GM18526 (cell line): ENCODE results near the gene ZNF445.

Experiments
- POLR2A ChIP-seq: IDR thresholded peaks from 3 replicates; pipeline ENCODE4 v1.6.1; 2011; ENCODE audit not compliant: insufficient read length; ENCODE audit errors: extremely low read depth

ZNF445 gene

GRCh38 chr3:44477312-44478030 lies at the start of gene ZNF445:
TSS of gene ZNF445 (minus strand) at chr3:44477670. CDS start at chr3:44455549, 22,121 bp downstream.
- TF ChIP-seq POLR2A: peak; percentile 74

GRCh38 chr3:44525060-44525459 lies 47.6 kb upstream of the ZNF445 start:
- TF ChIP-seq POLR2A: no peak

DNA sequence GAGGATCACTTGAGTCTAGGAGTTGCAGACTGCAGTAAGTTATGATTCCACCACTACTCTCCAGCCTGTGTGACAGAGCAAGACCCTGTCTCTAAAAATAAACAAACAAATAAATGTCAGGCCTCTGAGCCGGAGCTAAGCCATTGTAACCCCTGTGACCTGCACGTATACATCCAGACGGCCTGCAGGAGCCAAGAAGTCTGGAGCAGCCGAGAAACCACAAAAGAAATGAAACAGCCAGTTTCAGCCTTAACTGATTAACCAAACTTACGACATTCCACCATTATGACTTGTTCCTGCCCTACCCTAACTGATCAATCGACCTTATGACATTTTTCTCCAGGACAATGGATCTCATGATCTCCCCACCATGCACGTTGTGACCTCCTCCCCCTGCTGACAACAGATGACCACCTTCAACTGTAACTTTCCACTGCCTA lies 45.0 kb upstream of the ZNF445 start:
- TF ChIP-seq POLR2A: no peak

DNA sequence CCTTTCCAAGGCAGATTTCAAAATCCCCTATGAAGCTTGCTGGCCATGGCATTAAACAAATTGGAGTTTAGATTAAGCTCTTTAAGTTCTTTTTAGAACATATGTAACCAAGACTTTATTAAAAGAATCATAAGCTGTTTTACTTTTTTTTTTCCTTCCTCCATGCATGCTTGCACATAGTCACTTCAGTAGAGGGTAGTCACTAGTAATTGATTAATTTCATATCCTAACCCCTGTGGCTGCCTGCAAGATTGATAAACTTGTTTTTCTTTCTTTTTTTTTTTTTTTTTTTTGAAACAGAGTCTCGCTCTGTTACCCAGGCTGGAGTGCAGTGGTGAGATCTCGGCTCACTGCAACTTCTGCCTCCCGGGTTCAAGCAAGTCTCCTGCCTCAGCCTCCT lies 44.3 kb upstream of the ZNF445 start:
- no peak for TF ChIP-seq POLR2A

DNA sequence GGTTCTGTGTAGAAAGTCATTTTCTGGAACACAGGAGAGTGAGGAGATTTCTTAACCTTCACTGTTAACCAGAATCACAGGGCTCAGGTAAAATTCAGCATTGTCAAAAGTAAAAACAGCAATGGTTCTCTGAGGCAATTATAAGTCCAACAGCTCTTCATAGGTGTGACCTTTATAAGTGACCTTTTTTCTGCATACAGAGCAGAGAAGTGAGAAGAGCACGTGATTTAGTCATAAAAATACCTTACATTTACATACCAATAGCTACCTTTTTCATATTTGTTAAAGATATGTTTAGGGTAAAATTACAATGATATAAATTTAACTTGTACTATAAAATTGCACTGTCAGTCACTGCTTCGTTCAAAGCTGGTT lies 41.3 kb upstream of the ZNF445 start:
- no peak for TF ChIP-seq POLR2A

GRCh38 chr3:44516230-44516629 lies 38.8 kb upstream of the ZNF445 start:
- TF ChIP-seq POLR2A: no peak

- TF ChIP-seq POLR2A: no peak
Observed at GRCh38 chr3:44513513-44513912, 36.0 kb upstream of the ZNF445 start.

DNA sequence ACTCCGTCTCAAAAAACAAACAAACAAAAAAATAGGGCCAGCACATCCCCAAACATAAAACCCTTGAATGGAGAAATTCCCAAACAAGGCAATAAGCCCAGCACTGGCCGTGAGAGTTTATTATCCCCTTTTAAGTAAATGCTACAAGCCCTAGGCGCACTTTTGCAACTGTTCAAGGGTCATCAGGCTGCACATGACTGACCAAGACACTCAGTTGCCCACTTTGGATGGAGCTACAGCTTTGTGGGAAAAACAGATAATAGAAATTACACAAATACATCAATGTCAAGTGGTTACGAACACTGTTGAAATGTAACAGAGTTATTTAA lies 33.7 kb upstream of the ZNF445 start:
- TF ChIP-seq POLR2A: no peak

- no peak for TF ChIP-seq POLR2A
Observed at GRCh38 chr3:44510000-44510368, 32.5 kb upstream of the ZNF445 start.

DNA sequence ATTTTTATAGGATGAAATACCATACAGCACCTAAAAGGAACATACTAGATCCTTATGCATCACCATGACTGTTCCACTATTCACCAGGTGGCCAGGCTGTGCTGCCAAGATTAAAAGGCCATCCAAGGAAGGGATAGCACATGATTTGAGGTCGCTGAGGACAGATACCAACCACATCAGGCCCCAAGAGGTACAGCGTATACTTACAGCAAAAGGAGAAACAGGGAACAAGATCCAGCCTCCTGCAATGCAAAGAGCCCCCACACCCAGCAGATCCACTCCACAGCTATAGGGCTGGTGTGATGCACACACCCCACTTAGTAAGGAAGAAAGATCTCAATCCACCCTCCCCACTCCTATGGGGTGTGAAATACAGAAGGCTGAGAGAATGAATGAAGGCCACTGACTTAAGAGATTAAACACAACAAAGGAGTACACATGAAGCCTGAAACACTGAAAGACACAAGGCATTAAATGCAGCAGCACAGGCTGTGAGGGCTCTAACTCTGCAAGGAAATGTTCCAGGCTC lies 32.0 kb upstream of the ZNF445 start:
- no peak for TF ChIP-seq POLR2A

DNA sequence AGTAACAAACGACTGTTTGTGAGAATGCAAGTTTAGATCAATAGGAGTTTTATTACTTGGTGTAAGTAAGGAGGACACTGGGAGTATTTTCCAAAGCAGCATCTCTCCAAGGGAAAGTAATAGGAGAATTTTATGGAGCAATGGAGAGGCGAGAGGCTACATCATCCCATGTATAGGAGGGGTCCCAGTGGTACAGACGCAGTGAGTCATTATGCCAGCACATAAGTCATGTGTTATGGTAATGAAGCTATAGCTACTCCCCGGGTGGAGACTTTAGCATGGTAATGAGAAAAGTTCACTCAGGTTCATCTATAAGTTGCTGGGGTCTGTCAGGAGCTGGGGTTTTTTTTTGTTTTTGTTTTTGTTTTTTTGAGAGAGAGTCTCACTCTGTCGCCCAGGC lies 29.5 kb upstream of the ZNF445 start:
- no peak for TF ChIP-seq POLR2A

GRCh38 chr3:44506556-44506955 lies 29.1 kb upstream of the ZNF445 start:
- no peak for TF ChIP-seq POLR2A

DNA sequence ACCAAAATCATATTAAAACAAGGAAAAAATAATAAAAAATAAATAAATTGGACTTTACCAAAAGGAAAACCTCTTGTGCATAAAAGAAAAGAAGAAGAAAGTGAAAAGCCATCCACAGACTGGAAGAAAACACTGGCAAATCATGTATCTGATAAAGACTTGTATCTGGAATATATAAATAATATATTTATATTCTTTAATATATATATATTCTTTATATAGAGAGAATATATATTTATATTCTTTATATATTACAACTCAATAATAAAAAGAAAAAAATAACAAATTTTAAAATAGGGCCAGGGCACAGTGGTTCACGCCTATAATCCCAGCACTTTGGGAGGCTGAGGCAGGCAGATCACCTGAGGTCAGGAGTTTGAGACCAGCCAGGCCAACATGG lies 27.1 kb upstream of the ZNF445 start:
- TF ChIP-seq POLR2A: no peak

- TF ChIP-seq POLR2A: no peak
Observed at GRCh38 chr3:44501971-44502370, 24.5 kb upstream of the ZNF445 start.

GRCh38 chr3:44499149-44499898 lies 21.9 kb upstream of the ZNF445 start:
- no peak for TF ChIP-seq POLR2A

DNA sequence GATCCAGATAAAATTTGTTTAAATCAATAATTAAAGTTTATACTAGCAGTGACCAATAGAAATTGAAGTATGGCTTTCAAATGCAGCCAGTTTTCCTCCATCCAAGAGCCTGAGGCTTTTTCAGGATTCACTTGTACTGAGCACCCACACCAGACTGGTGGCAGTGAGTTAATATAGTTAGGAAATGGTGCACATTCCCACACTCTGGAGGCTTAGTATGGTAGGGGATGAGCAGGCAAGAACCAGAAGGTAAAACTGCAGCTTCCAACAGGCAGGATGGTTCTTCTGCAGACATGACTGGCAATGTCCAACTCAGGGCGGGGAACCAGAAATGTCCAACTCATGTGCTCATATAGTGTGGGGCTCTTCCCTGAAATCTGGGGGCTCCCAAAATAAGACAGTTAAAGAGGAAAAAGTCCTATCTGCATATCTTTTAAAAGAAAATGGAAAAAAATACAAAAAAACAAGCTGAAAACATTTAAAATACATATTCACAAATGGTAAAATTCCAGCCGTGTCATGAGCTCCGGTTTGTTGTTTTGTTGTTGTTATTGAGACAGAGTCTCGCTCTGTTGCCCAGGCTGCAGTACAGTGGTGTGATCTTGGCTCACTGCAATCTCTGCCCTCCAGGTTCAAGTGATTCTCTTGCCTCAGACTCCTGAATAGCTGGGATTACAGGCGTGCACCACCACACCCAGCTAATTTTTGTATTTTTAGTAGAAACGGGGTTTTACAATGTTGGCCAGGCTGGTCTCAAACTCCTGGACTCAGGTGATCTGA lies 18.4 kb upstream of the ZNF445 start:
- no peak for TF ChIP-seq POLR2A
